LNCAP (cell line): ENCODE data around the gene TBC1D1.

Source experiments
- CTCF ChIP-seq: fragments of 450-650 bp; IDR thresholded peaks from 2 replicates; pipeline ENCODE4 v1.5.1; 2017; ENCODE audit warnings: mild to moderate bottlenecking

TBC1D1 gene

GRCh38 chr4:38017609-38018008 lies 126.7 kb downstream of the TBC1D1 start:
- TF ChIP-seq CTCF: no peak

GRCh38 chr4:38020386-38020785 lies 129.5 kb downstream of the TBC1D1 start:
- TF ChIP-seq CTCF: no peak

- no peak for TF ChIP-seq CTCF
Measured at GRCh38 chr4:38021751-38022150, 130.9 kb downstream of the TBC1D1 start.

GRCh38 chr4:38023347-38024205 lies 132.7 kb downstream of the TBC1D1 start:
- no peak for TF ChIP-seq CTCF

GRCh38 chr4:38024206-38024509 lies 133.3 kb downstream of the TBC1D1 start:
- no peak for TF ChIP-seq CTCF

GRCh38 chr4:38025665-38026064 lies 134.8 kb downstream of the TBC1D1 start:
- no peak for TF ChIP-seq CTCF

- no peak for TF ChIP-seq CTCF
Measured at GRCh38 chr4:38026158-38026740, 135.4 kb downstream of the TBC1D1 start.
